NCI-H2081 treated with DMSO at 0.1 percent for 48 hours (cell line): ENCODE measurements around the gene HRAS.

Experiments used
- DNase-seq: peaks from one replicate; lab custom pipeline; 2025; lab: John Stamatoyannopoulos, UW

HRAS gene

DNA sequence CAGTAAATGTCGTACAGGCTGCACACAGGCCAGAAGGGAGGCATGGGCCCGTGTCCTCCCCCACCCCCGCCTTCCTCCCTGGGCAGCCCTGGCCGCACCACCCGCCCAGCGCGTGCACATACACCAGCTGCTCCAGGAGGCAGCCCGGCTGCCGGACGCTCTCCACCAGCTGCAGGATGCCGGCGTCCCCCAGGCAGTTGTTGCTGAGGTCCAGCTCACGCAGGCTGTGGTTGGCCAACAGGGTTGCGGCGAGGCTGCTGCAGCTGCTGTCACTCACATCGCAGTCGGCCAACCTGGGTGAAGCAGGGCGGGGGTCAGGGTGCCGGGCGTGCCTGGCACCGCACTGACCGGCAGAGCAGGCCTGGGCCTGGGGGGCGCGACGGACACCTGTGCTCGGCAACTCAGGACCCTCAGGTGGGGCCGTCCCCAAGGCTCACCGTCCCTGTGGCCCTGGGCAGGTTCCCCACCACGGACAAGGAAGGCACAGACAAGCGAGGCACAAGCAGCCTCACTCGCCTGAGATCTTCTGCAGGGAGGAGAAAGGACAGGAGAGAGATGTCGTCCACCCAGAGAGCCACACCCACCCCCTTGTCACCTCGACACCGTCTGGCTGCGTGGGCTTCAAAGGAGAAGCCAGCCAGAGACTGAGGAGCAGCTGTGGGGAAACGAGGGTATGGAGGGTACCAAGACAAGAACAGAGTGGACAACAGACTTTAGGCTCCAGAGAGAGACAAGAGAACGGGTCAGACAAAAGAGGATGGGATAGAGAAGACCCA is 40.4 kb downstream of the HRAS start:
- no peak for DNase-seq

DNA sequence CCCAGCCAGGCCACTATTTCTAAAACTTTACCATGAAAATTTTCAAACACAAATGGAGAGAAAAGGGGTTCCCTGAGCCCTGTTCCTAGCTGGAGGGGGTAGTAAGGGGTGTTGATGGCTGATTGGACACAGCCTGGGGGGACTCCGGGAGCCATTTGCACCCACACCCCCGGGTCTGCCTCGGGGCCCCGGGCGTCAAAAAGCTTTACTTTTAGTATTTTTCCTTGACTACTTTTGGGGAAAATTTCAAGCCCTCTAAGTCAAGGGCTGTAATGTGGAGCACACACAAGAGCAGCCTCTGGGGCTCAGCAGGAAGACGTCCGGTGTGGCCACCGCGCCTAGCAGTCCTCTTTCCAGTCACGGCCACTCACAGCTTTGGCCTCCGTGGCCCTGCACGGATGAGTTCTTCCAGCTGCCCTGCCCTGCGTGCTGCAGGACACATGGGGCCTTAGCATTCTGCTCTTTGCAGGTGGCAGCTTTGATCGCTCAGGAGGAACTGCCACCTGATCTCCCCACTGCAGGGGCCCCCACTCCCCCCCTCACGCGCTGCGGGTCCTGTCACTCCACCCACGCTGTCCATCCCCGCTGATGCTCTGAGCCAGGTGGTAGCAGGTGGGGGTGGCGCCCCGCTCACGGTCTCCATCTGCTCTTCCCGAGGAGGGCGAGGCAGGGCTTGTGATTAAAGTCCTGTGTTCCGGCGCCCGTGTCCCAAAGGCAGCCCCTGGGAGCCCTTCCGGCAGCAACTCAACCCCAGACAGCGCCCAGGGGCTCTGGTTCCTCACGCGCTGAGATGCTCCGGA is 42.7 kb downstream of the HRAS start:
- DNase-seq = peak; percentile 2

DNA sequence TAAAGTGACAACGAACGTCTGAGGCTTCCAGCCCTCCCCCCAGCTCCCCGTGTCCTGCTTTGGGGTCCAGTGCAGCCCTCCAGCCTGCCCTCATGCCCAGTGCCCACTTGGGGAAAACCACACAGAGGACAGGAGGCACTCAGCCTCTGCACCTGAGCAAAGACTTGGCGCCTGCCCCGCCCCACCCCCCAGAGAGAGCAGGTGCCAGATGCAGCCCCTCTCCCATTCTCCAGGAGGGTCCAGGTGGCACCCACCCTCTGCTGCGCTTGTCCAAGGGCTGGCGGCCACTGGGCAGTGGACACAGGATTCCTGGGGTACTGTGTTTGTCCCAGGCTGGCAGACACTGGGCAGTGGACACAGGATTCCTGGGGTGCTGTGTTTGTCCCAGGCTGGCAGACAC is 44.0 kb downstream of the HRAS start:
- DNase-seq = no peak

DNA sequence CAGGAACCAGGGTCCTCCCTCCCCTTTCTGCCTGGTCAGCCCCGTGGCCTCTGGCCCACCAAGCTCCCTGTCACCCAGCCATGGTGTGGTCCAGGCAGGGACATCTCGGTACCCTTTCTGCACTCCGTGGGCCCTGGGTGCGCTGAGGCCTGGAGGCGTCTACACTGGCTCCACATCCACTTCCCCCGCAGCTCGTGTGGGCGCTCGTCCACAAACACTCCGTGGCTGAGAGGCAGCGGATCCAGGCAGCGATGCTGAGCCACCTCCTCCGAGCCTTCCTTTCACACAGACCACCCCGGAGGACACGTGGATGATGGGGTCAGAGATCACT is 44.5 kb downstream of the HRAS start:
- no peak for DNase-seq

DNA sequence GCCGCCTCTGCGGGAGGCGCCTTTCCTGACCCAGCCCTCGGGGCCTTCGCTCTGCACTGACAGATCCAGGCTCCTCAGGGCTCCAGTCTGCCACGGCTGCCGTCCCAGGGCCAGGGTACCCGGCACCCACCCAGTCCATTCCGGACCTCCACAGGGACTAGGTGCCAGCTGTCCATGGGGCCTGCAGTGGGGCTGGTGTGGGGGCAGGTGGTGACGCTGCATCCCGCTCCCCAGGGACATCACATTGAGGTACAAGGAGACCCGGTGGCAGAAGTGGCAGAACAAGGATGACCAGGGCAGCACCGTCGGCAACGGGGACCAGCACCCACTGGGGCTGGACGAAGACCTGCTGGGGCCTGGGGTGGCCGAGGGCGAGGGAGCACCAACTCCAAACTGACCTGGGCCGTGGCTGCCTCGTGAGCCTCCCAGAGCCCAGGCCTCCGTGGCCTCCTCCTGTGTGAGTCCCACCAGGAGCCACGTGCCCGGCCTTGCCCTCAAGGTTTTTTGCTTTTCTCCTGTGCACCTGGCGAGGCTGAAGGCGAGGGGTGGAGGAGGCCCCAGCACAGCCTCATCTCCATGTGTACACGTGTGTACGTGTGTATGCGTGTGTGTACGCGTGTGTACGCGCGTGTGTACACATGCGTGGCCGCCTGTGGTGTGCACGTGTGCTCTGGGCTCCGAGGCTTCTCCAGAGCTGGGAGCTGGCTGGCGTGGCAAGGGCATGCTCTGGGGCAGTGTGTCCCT is 45.0 kb downstream of the HRAS start:
- no peak for DNase-seq

DNA sequence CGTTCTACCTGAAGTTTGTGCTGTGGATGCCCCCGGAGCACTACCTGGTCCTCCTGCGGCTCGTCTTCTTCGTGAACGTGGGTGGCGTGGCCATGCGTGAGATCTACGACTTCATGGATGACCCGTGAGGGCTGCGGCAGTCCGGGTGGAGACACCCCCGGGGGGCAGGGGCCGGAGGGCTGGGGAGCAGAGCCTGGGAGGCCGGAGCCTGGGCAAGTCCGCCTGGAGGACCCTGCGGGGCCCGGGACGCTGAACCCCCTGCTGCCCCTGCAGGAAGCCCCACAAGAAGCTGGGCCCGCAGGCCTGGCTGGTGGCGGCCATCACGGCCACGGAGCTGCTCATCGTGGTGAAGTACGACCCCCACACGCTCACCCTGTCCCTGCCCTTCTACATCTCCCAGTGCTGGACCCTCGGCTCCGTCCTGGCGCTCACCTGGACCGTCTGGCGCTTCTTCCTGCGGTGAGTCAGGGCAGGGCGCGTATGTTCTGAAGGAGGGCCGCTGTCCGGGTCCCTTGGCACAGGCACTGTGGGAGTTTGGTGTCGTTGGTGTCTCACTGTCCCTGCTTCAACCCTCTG is 45.7 kb downstream of the HRAS start:
- no peak for DNase-seq

DNA sequence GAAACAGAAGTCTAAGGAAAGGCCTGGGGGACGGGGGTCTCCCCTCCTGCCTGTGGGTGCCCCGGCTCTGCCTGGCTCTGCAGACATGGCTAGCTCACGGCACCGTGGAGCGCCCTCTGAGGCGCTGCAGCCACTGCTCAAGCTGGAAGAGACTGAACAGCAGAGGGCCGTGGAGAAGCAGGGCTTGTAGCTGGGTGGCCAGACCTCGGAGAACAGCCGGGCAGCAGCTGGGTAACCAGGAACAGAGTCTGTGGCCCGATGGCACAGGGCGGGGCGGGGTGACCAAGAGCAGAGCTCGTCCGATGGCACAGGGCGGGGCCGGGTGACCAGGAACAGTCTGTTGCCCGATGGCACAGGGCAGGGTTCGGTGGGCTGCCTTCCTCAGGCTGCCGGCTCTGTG is 46.4 kb downstream of the HRAS start:
- DNase-seq = no peak

DNA sequence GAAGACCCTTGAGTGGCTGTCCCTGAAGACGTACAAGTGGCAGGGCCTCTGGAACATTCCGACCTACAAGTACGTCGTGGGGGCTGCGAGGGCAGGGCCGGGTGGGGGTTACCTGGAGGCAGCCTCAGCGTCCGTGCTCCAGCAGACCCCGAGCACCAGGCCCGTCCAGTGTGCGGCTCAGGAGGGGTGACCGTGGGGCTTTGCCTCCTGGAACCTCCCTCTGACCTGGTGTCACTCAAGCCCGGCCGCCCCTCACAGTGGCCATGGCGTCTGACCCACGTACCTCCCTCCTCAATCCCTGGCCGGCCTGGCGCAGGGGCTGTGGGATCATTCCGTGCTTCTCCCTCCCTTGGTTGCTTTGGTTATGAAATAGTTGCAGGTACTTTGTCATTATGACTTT is 46.8 kb downstream of the HRAS start:
- no peak for DNase-seq

DNA sequence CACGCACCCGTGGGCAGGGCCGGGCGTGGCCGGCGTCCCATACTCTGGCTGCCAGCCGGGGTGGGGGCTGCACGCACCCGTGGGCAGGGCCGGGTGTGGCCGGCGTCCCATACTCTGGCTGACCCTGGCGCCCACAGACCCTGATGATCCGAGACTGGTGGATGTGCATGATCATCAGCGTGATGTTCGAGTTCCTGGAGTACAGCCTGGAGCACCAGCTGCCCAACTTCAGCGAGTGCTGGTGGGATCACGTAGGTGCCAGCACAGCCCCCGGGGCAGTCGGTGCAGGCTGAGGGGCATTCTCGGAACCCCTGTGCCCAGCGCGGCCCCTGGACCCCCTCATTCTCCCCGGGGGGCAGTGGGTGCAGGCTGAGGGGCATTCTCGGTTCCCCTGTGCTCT is 47.3 kb downstream of the HRAS start:
- DNase-seq = no peak

DNA sequence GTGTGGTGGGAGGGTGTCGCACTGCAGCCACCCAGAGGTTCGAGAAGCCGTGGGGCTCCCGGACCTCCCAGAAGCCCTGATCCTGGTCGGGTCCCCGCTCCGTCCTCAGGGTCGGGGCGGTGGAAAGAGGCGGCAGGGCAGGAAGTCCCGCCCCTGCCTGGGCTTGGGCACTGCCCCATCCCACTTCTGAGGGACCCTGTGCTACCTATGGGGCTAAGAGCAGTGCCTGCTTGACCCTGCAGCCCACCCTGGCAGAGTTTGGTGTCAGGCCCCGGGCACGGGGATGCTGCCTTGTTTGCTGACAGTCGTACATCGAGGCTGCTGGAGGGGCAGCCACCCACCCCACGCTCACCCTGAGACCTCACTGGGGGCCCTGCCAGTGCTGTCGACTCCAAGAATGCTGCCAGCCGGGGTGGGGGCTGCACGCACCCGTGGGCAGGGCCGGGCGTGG is 47.8 kb downstream of the HRAS start:
- no peak for DNase-seq

DNA sequence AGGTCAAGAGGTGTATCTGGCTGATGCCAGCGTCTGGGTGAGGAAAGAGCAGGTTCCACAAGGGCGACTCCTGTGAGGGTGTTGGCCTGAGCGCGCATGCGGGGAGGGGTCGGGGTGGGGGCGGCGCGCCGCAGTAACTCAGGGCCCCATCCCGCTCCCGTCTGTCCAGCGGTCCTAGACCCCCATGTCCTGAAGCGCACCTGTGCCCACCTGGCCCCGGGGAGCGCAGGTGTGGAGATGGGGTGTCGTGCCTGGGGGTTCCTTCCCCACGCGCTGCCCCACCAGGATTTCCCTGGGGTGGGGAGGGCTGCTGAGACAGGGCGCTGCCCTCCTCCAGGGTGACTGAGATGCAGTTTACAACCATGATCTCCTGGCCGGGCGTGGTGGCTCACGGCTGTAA is 49.2 kb downstream of the HRAS start:
- no peak for DNase-seq

DNA sequence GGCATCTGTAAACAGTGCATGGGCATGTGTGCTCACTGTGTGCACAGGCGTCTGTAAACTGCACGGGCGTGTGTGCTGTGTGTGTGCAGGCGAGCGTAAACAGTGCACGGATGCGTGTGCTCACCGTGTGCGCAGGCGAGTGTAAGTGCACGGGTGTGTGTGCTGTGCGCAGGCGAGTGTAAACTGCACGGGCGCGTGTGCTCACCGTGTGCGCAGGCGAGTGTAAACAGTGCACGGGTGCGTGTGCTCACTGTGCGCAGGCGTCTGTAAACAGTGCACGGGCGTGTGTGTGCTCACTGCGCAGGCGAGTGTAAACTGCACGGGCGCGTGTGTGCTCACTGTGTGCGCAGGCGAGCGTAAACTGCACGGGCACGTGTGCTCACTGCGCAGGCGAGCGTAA is 50.8 kb downstream of the HRAS start:
- no peak for DNase-seq
